SK-N-MC (cell line): Measurements from ENCODE around the gene RELN.

Source experiments
- EZH2 ChIP-seq: fragments of 200-600 bp; sonication (generic); IDR thresholded peaks from one replicate; pipeline ENCODE4 v1.6.1; 2017; ENCODE audit warnings: antibody characterized with exemption
- POLR2AphosphoS5 ChIP-seq: IDR thresholded peaks from 2 replicates; pipeline ENCODE4 v1.6.1; 2012; ENCODE audit warnings: mild to moderate bottlenecking, low read depth, low read length, borderline replicate concordance

GRCh38 chr7:103651593-103652377 lies 337.7 kb downstream of the RELN start:
- TF ChIP-seq POLR2AphosphoS5: no peak
- TF ChIP-seq EZH2: no peak
